Liver (tissue), 3 donors: ENCODE measurements around the gene RARS2.

Experiments
- GABPA ChIP-seq, 2 donors: IDR thresholded peaks in 1 of 2; conservative IDR thresholded peaks in 1 of 2; 2 replicates each; pipeline ENCODE4 v1.6.1; 2016; ENCODE audit warnings: antibody characterized with exemption in 2 of 2, mild to moderate bottlenecking in 1 of 2, moderate library complexity in 1 of 2
- TAF1 ChIP-seq: conservative IDR thresholded peaks from 2 replicates; pipeline ENCODE4 v1.6.1; 2016; ENCODE audit warnings: antibody characterized with exemption, mild to moderate bottlenecking
- TF ChIP-seq, protein P1 (sequence below): fragments of 150-350 bp; IDR thresholded peaks from 2 replicates; pipeline ENCODE4 v1.5.1; 2017; ENCODE audit warnings: improper control_type of control experiment, low read depth, low read length; ENCODE audit not compliant: missing input control
- TF ChIP-seq, protein P2 (sequence below): IDR thresholded peaks from 2 replicates; pipeline ENCODE4 v1.6.1; 2016; ENCODE audit warnings: antibody characterized with exemption
- TF ChIP-seq, protein P3 (sequence below): IDR thresholded peaks from 2 replicates; pipeline ENCODE4 v1.6.1; 2016; ENCODE audit warnings: antibody characterized with exemption
- donor health status: healthy.
- donor health status: healthy.

DNA sequence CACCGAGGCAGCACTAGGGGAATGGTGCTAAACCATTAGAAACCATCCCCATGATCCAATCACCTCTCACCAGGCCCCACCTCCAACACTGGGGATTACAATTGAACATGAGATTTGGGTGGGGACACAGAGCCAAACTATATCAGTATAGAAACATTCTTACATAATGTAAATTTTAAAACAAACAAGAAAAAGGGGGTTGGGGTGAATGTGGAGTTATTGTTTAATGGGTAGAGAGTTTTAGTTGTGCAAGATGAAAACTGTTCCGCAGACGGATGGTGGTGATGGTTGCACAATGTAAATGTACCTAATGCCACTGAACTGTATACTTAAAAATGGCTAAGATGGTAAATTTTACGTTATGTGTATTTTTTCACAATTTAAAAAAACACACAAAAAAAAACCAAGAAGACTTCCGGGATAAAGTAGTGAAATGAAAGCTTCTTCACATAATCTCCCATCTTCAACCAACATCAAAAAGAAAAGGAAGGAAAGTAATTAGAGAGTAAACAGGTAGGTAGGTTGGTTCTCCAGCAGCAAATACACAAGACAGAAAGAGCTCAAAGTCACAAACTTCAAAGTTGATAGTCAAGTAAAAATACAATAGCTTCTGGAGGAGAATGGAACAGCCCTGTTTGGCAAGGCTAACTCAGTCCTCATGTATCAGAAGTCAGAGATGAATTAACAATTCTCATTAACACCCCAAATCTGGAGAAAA is 16.3 kb downstream of the RARS2 start:
- TF ChIP-seq, protein P1, sequence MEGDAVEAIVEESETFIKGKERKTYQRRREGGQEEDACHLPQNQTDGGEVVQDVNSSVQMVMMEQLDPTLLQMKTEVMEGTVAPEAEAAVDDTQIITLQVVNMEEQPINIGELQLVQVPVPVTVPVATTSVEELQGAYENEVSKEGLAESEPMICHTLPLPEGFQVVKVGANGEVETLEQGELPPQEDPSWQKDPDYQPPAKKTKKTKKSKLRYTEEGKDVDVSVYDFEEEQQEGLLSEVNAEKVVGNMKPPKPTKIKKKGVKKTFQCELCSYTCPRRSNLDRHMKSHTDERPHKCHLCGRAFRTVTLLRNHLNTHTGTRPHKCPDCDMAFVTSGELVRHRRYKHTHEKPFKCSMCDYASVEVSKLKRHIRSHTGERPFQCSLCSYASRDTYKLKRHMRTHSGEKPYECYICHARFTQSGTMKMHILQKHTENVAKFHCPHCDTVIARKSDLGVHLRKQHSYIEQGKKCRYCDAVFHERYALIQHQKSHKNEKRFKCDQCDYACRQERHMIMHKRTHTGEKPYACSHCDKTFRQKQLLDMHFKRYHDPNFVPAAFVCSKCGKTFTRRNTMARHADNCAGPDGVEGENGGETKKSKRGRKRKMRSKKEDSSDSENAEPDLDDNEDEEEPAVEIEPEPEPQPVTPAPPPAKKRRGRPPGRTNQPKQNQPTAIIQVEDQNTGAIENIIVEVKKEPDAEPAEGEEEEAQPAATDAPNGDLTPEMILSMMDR, result no peak
- no peak for TF ChIP-seq TAF1
- TF ChIP-seq, protein P2, sequence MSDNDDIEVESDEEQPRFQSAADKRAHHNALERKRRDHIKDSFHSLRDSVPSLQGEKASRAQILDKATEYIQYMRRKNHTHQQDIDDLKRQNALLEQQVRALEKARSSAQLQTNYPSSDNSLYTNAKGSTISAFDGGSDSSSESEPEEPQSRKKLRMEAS, result no peak
- TF ChIP-seq GABPA (IDR thresholded peaks at IDR 0.05 in 1 of 2, conservative IDR thresholded peaks at IDR 0.05 in 1 of 2), result no peak
- TF ChIP-seq, protein P3, sequence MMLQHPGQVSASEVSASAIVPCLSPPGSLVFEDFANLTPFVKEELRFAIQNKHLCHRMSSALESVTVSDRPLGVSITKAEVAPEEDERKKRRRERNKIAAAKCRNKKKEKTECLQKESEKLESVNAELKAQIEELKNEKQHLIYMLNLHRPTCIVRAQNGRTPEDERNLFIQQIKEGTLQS, result no peak
